Esophagus squamous epithelium (tissue), 5 donors: Measurements from ENCODE around the gene C9orf153. TPM values are rescaled to one million over a fixed set of nuclear protein-coding genes. Genes with fewer than 3 reads are reported as not detected.
A peak's percentile ranks its signal among the peaks of the same experiment; 100 is the strongest.

Experiments
- DNase-seq: peaks from one replicate; lab custom pipeline; 2025; lab: John Stamatoyannopoulos, UW
- H3K27ac ChIP-seq, 4 donors: fragments of 200-600 bp; sonication (generic); one replicate each; pipeline ENCODE4 v1.5.1; 2016 to 2019; ENCODE audit warnings: mild to moderate bottlenecking in 1 of 4
- H3K27me3 ChIP-seq, 4 donors: fragments of 200-600 bp; sonication (generic); 1 replicate in 3 of 4; 2 replicates in 1 of 4; pipeline versions ENCODE4 v1.5.1 to v1.6.0; 2017 to 2021; ENCODE audit warnings: antibody characterized with exemption in 1 of 4
- H3K36me3 ChIP-seq, 3 donors: fragments of 200-600 bp; sonication (generic); one replicate each; pipeline ENCODE4 v1.5.1; 2016 to 2019
- H3K4me1 ChIP-seq, 3 donors: fragments of 200-600 bp; sonication (generic); one replicate each; pipeline ENCODE4 v1.5.1; 2017 to 2019
- H3K4me3 ChIP-seq, 4 donors: fragments of 200-600 bp; sonication (generic); 1 replicate in 3 of 4; 2 replicates in 1 of 4; pipeline ENCODE4 v1.5.1; 2016 to 2019; ENCODE audit warnings: mild to moderate bottlenecking in 2 of 4, moderate library complexity in 1 of 4
- H3K9me3 ChIP-seq, 3 donors: fragments of 200-600 bp; sonication (generic); one replicate each; pipeline ENCODE4 v1.5.1; 2016 to 2019
- POLR2A ChIP-seq, 4 donors: fragments of 450-650 bp; IDR thresholded peaks; one replicate each; pipeline ENCODE4 v1.6.1; 2017; ENCODE audit warnings: antibody characterized with exemption in 4 of 4, mild to moderate bottlenecking in 4 of 4, moderate library complexity in 3 of 4
- WGBS, 2 donors: methylation state at CpG; one replicate each; pipeline ENCODE4 v1.1.5; 2018; 5-methylcytosine and 5-hydroxymethylcytosine counted together
- intact Hi-C: fragments of 100-400 bp; cut with DNase I; formaldehyde crosslinking; loops from one replicate; pipeline ENCODE4 v1.15.0; 2022
- total RNA-seq, 4 donors: library from RNA; depleted of rRNA; stranded (reverse); fragments of >200 nt; gene quantifications; one replicate each; pipeline ENCODE4 v1.1.0, GENCODE V29; 2016
- TF ChIP-seq, protein P1 (sequence below), 6 experiments: fragments of 450-650 bp in 4 of 6; fragments of 200-600 bp in 2 of 6; sonication (generic) in 2 of 6; IDR thresholded peaks; one replicate each; pipeline ENCODE4 v1.5.1; 2016 to 2019; ENCODE audit warnings: antibody characterized with exemption in 6 of 6, mild to moderate bottlenecking in 4 of 6, moderate library complexity in 4 of 6
- donor health status: DM: yes; HTN: yes; CAD: no.

C9orf153 gene
- total RNA-seq, 4 donors from 2014 or later, result not detected

DNA sequence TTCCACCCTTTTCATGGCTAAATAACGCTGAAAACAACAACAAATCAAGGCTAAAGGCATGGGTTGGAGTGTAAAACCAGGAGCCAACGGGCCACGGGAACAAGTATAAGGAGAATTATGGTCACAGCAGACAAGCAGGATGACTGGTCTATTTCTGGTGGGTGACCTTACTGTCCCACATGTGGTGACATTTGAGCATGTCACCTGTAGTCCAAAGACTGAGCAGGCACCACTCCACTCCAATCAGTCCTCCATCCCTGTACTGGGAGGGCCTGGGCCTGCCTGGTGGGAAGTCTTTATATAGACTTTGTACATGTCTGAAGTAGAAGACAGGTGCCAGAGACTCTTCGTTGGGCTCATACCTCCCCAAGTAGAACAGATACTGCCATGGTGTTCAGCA lies 36.8 kb downstream of the C9orf153 start:
- TF ChIP-seq, protein P1, sequence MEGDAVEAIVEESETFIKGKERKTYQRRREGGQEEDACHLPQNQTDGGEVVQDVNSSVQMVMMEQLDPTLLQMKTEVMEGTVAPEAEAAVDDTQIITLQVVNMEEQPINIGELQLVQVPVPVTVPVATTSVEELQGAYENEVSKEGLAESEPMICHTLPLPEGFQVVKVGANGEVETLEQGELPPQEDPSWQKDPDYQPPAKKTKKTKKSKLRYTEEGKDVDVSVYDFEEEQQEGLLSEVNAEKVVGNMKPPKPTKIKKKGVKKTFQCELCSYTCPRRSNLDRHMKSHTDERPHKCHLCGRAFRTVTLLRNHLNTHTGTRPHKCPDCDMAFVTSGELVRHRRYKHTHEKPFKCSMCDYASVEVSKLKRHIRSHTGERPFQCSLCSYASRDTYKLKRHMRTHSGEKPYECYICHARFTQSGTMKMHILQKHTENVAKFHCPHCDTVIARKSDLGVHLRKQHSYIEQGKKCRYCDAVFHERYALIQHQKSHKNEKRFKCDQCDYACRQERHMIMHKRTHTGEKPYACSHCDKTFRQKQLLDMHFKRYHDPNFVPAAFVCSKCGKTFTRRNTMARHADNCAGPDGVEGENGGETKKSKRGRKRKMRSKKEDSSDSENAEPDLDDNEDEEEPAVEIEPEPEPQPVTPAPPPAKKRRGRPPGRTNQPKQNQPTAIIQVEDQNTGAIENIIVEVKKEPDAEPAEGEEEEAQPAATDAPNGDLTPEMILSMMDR (IDR thresholded peaks at IDR 0.05), result no peak
- TF ChIP-seq POLR2A (IDR thresholded peaks at IDR 0.05), result no peak
- intact Hi-C loops, result no loop called here
- H3K27me3 ChIP-seq, result no peaks in the 10 kb centered on the region
- WGBS, 2 donors, result 66 to 79% methylated on average over 4 of the region's 4 CpGs
- no peaks in the 10 kb centered on the region for H3K36me3 ChIP-seq
- no peak overlapping the region for H3K27ac ChIP-seq
- H3K4me1 ChIP-seq, result no peaks in the 10 kb centered on the region
- no peaks in the 10 kb centered on the region for H3K9me3 ChIP-seq
- no peak for DNase-seq
- no peak overlapping the region for H3K4me3 ChIP-seq

- 69 to 72% methylated on average over 3 of the region's 3 CpGs for WGBS, 2 donors
- no peak for DNase-seq
- intact Hi-C loops, result no loop called here
Observed at GRCh38 chr9:86219606-86220005, 39.9 kb downstream of the C9orf153 start.

DNA sequence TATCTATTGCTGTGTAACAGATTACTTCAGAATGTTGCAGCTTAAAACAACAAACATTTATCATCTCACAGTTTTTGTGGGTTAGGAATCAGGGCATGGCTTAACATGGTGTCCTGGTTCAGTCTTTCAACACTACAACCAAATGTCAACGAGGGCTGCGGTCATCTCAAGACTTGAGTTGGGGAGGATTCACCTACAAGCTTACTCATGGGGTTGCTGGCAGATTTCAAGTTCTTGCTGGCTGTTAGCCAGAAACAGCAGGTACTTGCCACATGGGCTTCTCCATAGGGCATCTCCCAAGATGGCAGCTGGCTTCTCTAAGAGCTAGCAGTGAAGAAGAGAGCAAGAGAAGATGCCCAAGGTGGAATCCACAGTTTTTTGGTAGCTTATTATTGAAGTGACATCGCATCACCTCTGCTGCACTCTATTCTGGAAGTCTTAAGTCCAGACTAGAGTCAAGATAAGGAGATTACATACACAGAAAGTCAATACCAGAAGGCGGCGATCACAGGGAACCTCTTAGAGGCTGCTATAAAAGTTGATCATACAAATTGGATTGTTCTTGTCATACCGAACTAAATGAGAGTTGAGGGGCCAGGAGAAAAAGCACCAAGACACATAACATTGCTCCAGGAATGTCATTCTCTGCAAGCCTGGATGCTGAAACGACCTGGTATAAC lies 42.2 kb downstream of the C9orf153 start:
- no peaks in the 10 kb centered on the region for H3K9me3 ChIP-seq
- H3K4me3 ChIP-seq, result no peak overlapping the region
- no peak for DNase-seq
- no peaks in the 10 kb centered on the region for H3K4me1 ChIP-seq
- WGBS, 2 donors, result 83 to 84% methylated on average over 7 of the region's 7 CpGs
- TF ChIP-seq, protein P1 (IDR thresholded peaks at IDR 0.05), result no peak
- no peak for TF ChIP-seq POLR2A (IDR thresholded peaks at IDR 0.05)
- intact Hi-C loops, result no loop called here
- no peaks in the 10 kb centered on the region for H3K27me3 ChIP-seq
- H3K36me3 ChIP-seq, result no peaks in the 10 kb centered on the region
- H3K27ac ChIP-seq, result no peak overlapping the region

More at GRCh38 chr9:86219606-86220005, 39.9 kb downstream of the C9orf153 start:
- Histone ChIP-seq H3K4me1 (no peaks in the 10 kb centered on the region), H3K9me3 (no peaks in the 10 kb centered on the region), H3K27me3 (no peaks in the 10 kb centered on the region), H3K27ac (no peak overlapping the region), H3K36me3 (no peaks in the 10 kb centered on the region), H3K4me3 (no peak overlapping the region)
- TF ChIP-seq, protein P1 (IDR thresholded peaks at IDR 0.05), result no peak

GRCh38 chr9:86207193-86207592 lies 52.3 kb downstream of the C9orf153 start:
- Histone ChIP-seq H3K9me3 (no peaks in the 10 kb centered on the region), H3K36me3 (no peaks in the 10 kb centered on the region), H3K4me3 (no peak overlapping the region), H3K4me1 (no peaks in the 10 kb centered on the region), H3K27me3 (no peaks in the 10 kb centered on the region), H3K27ac (no peak overlapping the region)
- 70 to 78% methylated on average over 5 of the region's 5 CpGs for WGBS, 2 donors
- intact Hi-C loops, result no loop called here
- no peak for DNase-seq
- TF ChIP-seq POLR2A (IDR thresholded peaks at IDR 0.05), result no peak
- TF ChIP-seq, protein P1 (IDR thresholded peaks at IDR 0.05), result no peak

DNA sequence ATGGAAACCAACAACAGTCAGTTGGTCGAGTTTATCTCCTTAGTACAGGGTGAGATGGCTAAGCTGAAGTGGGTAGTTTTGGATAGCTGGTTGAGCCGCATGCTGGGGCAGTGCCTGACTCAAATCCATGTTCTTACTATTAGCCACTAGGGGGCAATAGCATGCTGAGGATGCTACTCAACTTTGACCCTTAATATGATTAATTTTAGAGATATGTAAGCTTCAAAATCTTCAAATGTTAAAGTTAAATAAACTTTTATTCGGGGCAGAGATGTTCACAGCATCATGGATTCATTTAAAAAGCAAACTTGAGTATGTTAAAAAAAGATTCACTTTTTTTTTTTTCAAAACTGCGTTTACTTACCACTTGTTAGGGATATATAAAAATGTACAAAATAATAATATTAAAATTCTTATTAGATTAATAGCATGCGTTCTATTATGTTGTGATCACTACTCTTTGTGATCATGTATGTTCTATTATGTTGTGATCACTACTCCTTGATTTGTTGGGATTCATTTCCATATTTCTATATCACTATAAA lies 57.0 kb downstream of the C9orf153 start:
- intact Hi-C loops, result no loop called here

More for the DNA sequence above, 57.0 kb downstream of the C9orf153 start:
- Histone ChIP-seq H3K4me3 (no peak overlapping the region), H3K4me1 (no peaks in the 10 kb centered on the region), H3K27me3 (no peaks in the 10 kb centered on the region), H3K36me3 (no peaks in the 10 kb centered on the region), H3K27ac (no peak overlapping the region), H3K9me3 (no peaks in the 10 kb centered on the region)
- TF ChIP-seq POLR2A (IDR thresholded peaks at IDR 0.05), result no peak
- TF ChIP-seq, protein P1 (IDR thresholded peaks at IDR 0.05), result peak; percentile 34 to 79 (median 72)
- no peak for DNase-seq
- WGBS, 2 donors, result 20 to 25% methylated on average over 5 of the region's 5 CpGs
